WERI-Rb-1 (cell line): ENCODE data around the gene FAM169A.

ENCODE experiments used
- DNase-seq: peaks from one replicate; pipeline ENCODE4 v3.0.0-alpha.2; 2020
- H3K27ac ChIP-seq: fragments of 250-450 bp; sonication (Bioruptor Pico); 2 replicates; pipeline ENCODE4 v1.5.1; 2020; ENCODE audit warnings: mild to moderate bottlenecking, moderate library complexity
- H3K27me3 ChIP-seq: fragments of 250-450 bp; sonication (Bioruptor Pico); 2 replicates; pipeline ENCODE4 v1.5.1; 2021; ENCODE audit warnings: mild to moderate bottlenecking, low read depth, moderate library complexity; ENCODE audit not compliant: insufficient read depth, severe bottlenecking
- H3K36me3 ChIP-seq: fragments of 250-450 bp; sonication (Bioruptor Pico); 2 replicates; pipeline ENCODE4 v1.5.1; 2020; ENCODE audit warnings: mild to moderate bottlenecking, moderate library complexity
- H3K4me3 ChIP-seq: 2 replicates; pipeline ENCODE4 v1.5.1; 2011; ENCODE audit warnings: low read depth, mild to moderate bottlenecking, control low read depth, low read length
- H3K9me3 ChIP-seq: fragments of 250-450 bp; sonication (Bioruptor Pico); 2 replicates; pipeline ENCODE4 v1.5.1; 2021; ENCODE audit warnings: mild to moderate bottlenecking, moderate library complexity; ENCODE audit not compliant: severe bottlenecking
- CTCF ChIP-seq: IDR thresholded peaks from 2 replicates; pipeline ENCODE4 v1.5.1; 2011; ENCODE audit warnings: low read depth, mild to moderate bottlenecking, control low read depth, inconsistent platforms, low read length

The FAM169A gene

GRCh38 chr5:74853256-74853655 lies 12.9 kb downstream of the FAM169A start:
- Histone ChIP-seq H3K27me3 (no peaks in the 10 kb centered on the region), H3K9me3 (peaks cover 5% of the 10 kb centered on the region), H3K36me3 (no peaks in the 10 kb centered on the region), H3K4me3 (no peak overlapping the region), H3K27ac (no peak overlapping the region)
- TF ChIP-seq CTCF, result no peak
- no peak for DNase-seq

GRCh38 chr5:74851684-74852353 lies 14.4 kb downstream of the FAM169A start:
- no peak overlapping the region for H3K4me3 ChIP-seq
- H3K27ac ChIP-seq, result no peak overlapping the region
- DNase-seq, result no peak
- peaks cover 5% of the 10 kb centered on the region for H3K9me3 ChIP-seq
- no peaks in the 10 kb centered on the region for H3K27me3 ChIP-seq
- TF ChIP-seq CTCF, result no peak
- H3K36me3 ChIP-seq, result no peaks in the 10 kb centered on the region

GRCh38 chr5:74850789-74851425 lies 15.3 kb downstream of the FAM169A start:
- H3K27me3 ChIP-seq, result no peaks in the 10 kb centered on the region
- no peak overlapping the region for H3K4me3 ChIP-seq
- H3K9me3 ChIP-seq, result peaks cover 3% of the 10 kb centered on the region
- no peak overlapping the region for H3K27ac ChIP-seq
- H3K36me3 ChIP-seq, result no peaks in the 10 kb centered on the region
- DNase-seq, result no peak
- TF ChIP-seq CTCF, result no peak

GRCh38 chr5:74850030-74850429 lies 16.2 kb downstream of the FAM169A start:
- Histone ChIP-seq H3K27me3 (no peaks in the 10 kb centered on the region), H3K27ac (no peak overlapping the region), H3K36me3 (no peaks in the 10 kb centered on the region), H3K9me3 (no peaks in the 10 kb centered on the region), H3K4me3 (no peak overlapping the region)
- no peak for DNase-seq
- no peak for TF ChIP-seq CTCF

GRCh38 chr5:74848553-74849025 lies 17.6 kb downstream of the FAM169A start:
- H3K36me3 ChIP-seq, result no peaks in the 10 kb centered on the region
- H3K9me3 ChIP-seq, result no peaks in the 10 kb centered on the region
- DNase-seq, result no peak
- no peak overlapping the region for H3K4me3 ChIP-seq
- no peak overlapping the region for H3K27ac ChIP-seq
- no peak for TF ChIP-seq CTCF
- H3K27me3 ChIP-seq, result no peaks in the 10 kb centered on the region
